Stimulated activated CD4-positive, alpha-beta T cell treated with anti-CD3 and anti-CD28 coated beads, Interleukin-2, amount 100 ng/mL, for 24 hours (primary cell): ENCODE data around the gene SMCHD1.
"Not testable (repeated sequence)": the region's sequence is repeated elsewhere in the genome, so short reads cannot be mapped to it uniquely, and the experiment has no call there.

Experiments
- DNase-seq, 2 donors: peaks; one replicate each; pipeline ENCODE4 v3.0.0-alpha.2; 2020

The SMCHD1 gene

DNA sequence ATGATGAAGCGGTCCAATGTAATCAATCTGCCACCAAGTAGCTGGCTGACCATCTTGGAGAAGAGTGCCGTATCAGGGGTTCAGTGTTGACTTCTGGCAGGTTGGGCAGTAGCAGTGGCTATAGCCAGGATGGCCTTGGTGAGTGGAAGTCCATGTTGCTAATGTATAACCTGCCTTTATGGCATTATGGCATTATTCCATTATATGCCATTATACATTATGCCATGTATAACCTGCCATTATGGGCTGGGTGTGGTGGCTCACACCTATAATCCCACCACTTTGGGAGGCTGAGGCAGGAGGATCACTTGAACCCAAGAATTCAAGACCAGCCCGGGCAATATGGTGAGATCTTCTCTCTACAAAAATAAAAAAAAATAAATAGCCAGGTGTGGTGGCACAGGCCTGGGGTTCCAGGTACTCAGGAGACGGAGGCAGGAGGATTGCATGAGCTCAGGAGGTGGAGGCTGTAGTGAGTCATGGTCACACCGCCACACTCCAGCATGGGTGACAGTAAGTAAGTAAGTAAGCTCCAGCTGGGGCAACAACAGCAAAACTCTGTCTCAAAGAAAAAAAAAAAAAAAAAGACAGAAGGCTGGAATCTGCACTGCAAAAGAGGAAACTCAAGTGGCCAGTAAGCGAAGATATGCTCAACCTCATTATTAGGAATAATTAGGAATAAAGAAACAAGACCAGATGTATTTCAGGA lies 166.8 kb downstream of the SMCHD1 start:
- no peak for DNase-seq

- no peak for DNase-seq
These were observed 167.7 kb downstream of the SMCHD1 start for GRCh38 chr18:2823202-2823601.

DNA sequence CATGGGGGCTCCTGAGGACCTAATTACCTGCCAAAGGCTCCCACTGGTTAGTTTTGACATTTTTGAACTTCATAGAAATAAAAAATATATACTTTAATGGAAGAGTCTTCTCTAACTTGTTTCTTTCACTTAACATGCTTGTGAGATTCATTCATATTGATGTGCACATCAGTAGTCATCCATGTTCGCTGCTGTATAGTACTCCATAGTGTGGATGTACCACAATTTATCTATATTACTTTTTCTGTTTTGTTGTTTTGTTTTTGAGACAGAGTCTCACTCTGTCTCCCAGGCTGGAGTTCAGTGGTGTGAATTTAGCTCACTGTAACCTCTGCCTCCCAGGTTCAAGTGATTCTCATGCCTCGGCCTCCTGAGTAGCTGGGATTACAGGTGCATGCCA lies 168.4 kb downstream of the SMCHD1 start:
- DNase-seq: no peak

- no peak for DNase-seq
These were observed 169.3 kb downstream of the SMCHD1 start for GRCh38 chr18:2824865-2825264.

DNA sequence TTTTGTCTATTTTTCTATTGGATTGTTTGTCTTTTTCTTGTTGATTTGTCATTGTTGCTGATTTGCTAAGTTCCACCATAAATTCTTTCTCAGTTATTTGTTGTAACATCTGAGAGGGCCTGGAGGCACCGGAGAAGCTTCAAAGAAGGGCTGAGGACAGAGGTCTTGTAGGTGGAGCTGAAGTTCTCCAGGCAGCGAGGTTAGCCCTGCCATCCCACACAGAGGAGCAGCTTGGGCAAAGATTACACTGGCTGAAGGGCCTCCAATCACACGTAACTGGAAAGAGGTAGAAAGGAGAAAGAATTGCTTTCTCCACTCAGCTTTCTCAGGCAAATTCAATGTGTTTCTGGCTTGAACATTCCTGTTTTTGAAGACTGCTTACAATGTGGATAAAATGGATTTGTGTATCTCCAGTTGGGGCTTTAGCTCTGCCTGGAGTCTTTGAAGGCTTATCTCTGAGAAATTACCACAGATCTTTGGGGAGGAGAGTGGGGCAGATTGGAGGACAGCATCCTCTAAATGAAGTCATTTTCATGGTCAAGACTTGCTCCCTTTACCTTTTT lies 170.2 kb downstream of the SMCHD1 start:
- DNase-seq: no peak

DNA sequence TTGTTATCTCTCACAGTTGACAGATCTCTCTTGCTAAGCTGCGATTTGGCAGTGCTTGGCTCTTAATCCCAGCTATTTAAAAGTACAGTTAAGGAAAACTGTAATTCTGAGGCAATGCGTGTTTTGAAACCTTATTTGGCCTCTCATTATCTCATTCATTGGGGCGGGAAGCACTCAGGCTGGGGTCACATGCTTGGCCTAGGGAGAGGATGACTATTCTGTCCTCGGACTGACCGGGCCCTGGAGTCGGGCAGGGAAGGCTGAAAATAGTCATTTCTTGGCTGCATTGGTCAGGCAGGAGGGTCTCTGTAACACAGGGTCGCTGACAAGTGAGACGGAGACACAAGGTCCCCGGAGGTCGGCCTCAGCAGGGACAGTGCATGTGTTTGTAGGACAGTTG lies 171.1 kb downstream of the SMCHD1 start:
- no peak for DNase-seq

DNA sequence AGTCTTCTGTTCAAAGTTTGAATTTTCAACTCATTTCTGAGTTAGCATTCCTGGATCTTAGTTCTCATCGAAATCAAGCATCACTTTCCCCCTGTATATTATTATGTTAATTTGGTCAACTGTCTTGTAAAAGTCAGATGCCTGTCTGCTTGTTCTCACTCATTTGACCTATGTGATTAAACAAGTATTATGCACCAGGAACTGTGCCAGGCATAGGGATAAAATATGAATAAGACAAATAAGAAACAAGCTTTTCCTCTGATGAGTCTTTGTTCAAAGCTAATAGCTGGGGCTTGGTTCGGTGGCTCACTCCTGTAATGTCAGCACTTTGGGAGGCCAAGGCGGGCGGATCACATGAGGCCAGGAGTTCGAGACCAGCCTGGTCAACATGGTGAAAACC lies 171.5 kb downstream of the SMCHD1 start:
- no peak for DNase-seq

DNA sequence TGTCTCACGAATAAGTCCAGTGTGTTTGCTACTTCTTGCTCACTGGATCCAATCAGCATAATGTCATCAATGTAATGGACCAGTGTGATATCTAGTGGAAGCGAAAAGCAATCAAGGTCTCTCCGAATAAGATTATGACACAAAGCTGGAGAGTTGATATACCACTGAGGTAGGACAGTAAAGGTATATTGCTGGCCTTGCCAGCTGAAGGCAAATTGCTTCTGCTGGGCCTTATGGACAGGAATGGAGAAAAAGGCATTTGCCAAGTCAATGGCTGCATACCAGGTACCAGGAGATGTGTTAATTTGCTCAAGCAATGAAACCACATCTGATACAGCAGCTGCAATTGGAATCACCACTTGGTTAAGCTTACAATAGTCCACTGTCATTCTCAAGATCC lies 180.6 kb downstream of the SMCHD1 start:
- DNase-seq: not testable (repeated sequence)

GRCh38 chr18:2837290-2837689 lies 181.8 kb downstream of the SMCHD1 start:
- DNase-seq: not testable (repeated sequence)

- no peak for DNase-seq
These were observed 183.7 kb downstream of the SMCHD1 start for GRCh38 chr18:2839202-2839601.

DNA sequence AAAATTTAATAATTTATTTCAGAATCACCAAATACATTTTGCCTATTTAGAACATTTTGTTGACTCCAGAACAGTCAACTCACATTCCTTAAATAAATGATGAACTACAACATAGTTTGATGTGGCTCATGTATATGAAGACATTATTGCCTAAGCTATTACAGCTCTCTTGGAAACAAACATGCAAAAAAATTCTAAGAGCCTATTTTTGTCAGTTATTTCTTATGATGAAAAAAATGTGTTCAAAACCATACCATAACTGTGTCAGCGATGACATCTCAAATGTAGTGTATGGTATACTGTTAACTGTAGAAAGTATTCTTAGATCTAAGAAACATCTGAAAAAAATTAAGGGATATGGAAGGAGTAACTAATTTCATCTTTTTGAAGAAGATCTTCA lies 185.0 kb downstream of the SMCHD1 start:
- no peak for DNase-seq

DNA sequence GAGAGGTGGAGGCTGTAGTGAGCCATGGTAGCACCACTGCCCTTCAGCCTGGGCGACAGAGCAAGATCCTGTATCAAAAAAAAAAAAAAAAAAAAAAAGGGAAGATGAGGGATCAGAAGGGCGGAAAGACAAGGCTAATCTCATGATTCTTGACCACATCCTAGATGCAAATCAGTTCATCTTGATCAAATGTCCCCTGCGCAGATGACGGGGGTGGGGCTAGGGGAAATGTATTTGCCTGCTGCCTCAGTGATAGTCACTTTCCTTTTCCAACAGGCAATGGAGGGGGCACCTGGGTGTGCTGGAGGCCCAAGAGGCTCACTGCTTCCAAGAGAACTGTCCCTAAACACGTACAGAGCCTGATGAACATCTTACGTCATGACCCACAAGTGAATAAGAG lies 187.6 kb downstream of the SMCHD1 start:
- no peak for DNase-seq

GRCh38 chr18:2845172-2845571 lies 189.6 kb downstream of the SMCHD1 start:
- DNase-seq: no peak

DNA sequence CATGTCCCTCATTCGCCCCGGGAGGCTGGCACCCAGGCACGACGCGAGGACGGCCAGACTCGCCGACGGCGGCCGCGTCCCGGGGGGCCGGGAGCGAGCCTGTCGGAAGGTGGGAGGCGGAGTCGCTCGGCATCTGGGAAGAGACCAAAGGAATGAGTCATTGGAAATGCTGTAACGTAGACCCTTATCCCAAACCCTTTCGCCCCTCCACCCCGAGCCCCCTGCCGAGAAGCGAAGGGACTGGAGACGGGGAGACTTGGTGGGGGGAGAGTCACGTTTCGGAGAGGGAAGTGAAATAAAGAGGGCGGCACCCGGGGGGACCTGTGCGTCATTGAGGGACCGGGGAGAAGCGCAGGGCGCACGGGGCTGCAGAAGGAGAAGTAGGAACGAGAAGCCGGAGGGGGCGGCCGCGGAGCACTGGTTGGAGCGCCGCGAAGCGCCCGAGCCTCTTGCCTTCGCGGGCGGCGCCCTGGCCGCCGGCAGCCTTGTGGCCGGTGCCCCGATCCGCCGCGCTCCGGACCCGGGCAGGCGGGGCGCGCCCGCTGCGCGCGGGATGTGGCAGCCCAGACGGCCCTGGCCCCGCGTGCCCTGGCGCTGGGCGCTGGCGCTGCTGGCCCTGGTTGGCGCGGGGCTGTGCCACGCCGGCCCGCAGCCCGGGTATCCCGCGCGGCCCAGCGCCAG lies 191.2 kb downstream of the SMCHD1 start, which contains the start of gene EMILIN2:
TSS of gene EMILIN2 (plus strand) at position 371 of the 681 bp plus-strand sequence. CDS start at position 554, 183 bp downstream.
- DNase-seq: peak; percentile 48 to 63

DNA sequence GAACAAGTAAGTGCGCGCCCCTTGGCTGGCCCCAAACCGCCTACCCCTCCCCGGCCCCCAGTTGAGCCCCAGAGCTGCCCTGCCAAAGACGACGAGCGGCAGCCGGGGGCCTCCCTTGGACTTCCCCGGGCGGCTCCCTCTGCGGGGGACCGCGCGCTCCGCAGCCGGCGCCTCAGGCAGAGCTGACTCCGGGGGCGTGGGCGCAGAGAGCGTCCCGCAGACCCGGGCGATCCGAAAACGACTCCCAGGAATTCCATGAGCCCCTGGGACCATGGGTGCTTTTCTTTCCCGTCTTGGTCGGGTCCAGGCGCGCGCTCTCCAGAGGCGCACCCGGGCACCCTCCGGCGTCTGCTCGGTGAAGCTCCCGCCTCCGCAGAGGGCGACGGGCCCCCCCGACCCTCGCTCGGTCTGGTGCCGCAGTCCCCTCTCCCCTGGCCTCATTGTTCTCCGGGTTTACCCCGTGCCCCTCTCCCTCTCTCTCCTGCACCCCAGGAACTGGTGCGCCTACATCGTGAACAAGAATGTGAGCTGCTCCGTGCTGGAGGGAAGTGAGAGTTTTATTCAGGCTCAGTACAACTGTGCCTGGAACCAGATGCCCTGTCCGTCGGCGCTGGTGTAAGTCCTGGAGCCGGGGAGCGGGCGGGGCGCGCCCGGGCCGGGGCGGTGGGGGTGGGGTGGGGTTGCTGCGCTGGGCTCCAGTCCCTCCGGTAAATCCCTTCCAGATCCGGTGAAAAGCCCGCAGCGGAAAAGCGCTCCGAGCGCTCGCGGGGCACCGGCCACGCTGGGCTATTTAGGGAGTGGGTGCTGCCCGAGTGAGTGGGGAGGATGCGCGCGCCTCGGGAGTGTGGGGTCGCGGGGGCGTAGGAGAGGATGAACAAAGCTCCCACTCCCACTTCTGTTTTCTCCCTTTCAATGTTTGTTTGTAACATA lies 192.1 kb downstream of the SMCHD1 start:
- DNase-seq: peak; percentile 27 to 50

DNA sequence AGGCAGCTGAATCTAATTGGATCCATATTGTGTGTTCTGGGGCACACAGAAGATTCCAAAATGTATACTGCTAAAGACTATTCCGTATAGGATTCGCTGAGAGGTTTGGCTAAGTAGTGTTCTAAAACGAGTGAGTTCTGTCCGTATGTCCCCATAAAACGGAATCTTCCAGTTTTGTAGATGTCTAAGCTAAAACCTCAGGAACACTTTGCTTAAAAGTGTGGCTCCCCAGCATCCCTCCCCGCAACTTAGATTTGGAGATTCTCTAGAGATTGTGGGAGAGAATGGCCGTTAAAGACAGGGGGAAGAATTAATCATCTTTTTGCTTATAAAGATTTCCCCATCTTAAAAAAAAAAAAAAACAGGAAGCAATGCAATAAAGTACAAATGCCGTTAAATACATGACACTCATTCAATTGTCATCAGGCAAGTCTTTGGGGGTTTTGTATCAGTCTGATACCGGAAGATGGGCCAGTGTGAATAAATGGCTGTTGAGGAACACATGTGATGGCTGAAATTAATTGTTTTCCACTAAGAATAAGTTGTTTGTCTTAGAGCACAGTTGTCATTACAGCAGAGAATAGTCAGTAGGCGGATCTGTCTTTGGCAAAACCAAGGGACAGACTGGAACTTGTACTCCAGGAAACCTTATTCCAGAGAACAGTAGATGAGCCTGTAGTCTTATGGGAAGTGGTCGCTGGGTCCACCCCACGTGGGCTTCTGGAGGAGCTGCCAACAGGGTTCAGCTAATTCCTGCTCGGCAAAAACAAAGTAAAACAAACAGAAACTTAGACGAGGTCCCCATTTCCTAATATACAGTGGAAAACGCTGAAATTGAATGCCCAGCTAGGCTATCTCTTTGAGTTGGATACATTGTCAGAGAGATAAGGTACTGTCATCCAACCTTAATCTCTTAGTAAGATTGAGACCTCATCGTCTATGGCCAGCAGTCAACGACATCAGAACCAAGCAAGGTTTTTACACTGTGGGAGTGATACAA lies 193.0 kb downstream of the SMCHD1 start:
- no peak for DNase-seq

DNA sequence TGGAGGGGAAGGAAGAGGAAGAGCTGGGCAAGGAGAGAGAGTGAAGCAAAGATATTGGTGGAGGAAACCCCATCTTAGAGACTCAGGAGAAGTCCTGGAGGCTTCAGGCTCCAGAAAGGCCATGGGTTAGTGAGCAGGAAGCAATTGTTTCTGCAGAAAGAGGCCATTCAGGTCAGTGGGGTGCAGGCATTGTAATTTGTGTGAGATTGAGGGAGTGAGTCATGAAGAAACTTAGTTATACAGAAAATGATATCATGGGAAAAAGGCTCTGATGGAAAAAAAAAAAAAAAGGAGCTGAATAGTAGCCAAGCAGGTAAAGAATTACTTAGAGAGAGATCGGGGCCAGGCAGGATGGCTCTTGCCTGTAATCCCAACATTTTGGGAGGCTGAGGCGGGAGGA lies 195.3 kb downstream of the SMCHD1 start:
- DNase-seq: peak in 1 of 2 donors; percentile 17

DNA sequence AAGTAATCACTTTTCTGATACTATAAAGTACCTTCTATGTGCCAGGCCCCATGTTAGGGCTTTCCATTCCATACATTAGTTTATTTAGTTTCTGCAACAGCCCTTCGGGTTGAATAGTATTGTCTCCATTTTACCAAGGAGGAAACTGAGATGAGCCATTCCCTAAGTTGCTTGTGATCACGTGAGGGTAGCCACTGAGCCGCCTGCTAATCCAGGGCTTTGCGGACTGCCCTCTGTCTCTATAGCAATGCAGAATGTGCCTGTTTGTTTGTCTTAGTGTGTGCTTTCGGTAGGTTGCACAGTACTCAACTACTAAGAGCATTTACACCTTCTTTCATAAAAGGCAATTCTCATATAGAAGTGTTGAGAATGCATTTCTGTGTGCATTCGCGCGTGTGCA lies 196.2 kb downstream of the SMCHD1 start:
- no peak for DNase-seq

DNA sequence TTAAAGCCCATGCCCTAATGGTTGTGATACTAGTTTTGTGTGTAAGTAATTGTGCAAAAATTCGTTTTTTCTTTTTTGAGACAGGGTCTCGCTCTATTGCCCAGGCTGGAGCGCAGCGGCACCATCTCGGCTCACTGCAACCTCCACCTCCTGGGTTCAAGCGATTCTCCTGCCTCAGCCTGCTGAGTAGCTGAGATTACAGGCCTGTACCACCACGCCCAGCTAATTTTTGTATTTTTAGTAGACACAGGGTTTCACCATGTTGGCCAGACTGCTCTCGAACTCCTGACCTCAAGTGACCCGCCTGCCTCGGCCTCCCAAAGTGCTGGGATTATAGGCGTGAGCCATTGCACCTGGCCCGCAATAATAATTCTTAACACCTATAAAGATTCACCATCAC lies 196.9 kb downstream of the SMCHD1 start:
- DNase-seq: not testable (repeated sequence)

DNA sequence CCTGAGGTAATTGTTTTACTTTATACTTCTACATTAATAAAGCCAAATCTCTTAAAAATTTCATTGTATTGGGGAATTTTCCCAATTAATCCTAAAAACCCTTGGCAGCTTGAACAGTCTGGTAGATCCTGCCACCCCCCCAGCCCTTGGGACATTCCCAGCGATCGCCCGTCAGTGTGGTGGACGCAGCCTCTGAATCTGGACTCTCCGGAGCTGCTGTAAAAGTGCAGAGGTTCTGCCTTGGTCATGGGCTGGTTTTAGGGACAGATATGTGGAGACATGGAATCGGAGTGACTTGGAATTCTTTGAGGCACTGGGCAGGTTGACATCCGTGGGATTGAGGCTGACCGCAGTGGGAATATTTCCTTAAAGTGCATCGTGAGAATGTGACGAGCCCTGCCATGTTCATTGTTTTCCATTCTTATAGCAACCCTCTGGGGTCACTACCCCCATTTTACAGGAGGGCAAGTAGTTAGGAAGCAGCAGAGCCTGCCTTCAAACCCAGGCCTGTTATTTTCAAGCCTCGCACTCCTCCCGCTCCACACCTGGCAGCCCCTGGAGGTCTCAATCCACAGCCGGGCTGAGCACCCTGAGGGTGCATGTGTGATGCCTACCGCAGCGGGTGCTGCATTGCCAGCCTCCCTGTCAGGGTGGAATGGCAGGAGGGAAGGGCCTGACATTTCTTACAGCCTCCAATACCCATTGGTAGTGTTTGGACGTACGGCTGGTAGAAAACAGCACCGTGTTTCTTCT lies 197.8 kb downstream of the SMCHD1 start:
- no peak for DNase-seq
